ENCODE results near the gene CYTH2. TPM values are rescaled to one million over a fixed set of nuclear protein-coding genes. Genes with fewer than 3 reads are reported as not detected.
"Not testable (repeated sequence)": the region's sequence is repeated elsewhere in the genome, so short reads cannot be mapped to it uniquely, and the experiment has no call there.

CYTH2 gene
- total RNA-seq, 1 donor from 2014 or later, result 37.1 TPM

GRCh38 chr19:48519426-48519825 lies 50.3 kb downstream of the CYTH2 start:
- not testable (repeated sequence) for H3K27ac Mint-ChIP-seq; H3K4me1 Mint-ChIP-seq (ENCODE audit: low read depth); DNase-seq (ENCODE audit: low spot score); H3K36me3 Mint-ChIP-seq (ENCODE audit: low read depth); H3K9me3 Mint-ChIP-seq; H3K27me3 Mint-ChIP-seq (ENCODE audit: insufficient read depth); H3K4me3 Mint-ChIP-seq
- intact Hi-C loops (cut with micrococcal nuclease), result loop anchor here (10.0 kb wide), 1 partner anchor 435 kb away; the partner anchor contains the start of gene BAX

GRCh38 chr19:48520134-48520533 lies 51.0 kb downstream of the CYTH2 start:
- H3K36me3 Mint-ChIP-seq (ENCODE audit: low read depth), result no peaks in the 10 kb centered on the region
- H3K4me1 Mint-ChIP-seq (ENCODE audit: low read depth), result no peaks in the 10 kb centered on the region
- no peak overlapping the region for H3K27ac Mint-ChIP-seq
- H3K27me3 Mint-ChIP-seq (ENCODE audit: insufficient read depth), result no peaks in the 10 kb centered on the region
- intact Hi-C loops (cut with micrococcal nuclease), result no loop called here
- no peak for DNase-seq (ENCODE audit: low spot score)
- H3K9me3 Mint-ChIP-seq, result peaks cover 6% of the 10 kb centered on the region
- no peak overlapping the region for H3K4me3 Mint-ChIP-seq

- DNase-seq (ENCODE audit: low spot score), result no peak
- intact Hi-C loops (cut with micrococcal nuclease), result no loop called here
These were observed 55.1 kb downstream of the CYTH2 start for GRCh38 chr19:48524221-48524620.

GRCh38 chr19:48524732-48525131 lies 55.6 kb downstream of the CYTH2 start:
- H3K9me3 Mint-ChIP-seq, result peaks cover 30% of the 10 kb centered on the region
- intact Hi-C loops (cut with micrococcal nuclease), result no loop called here

More at GRCh38 chr19:48524221-48524620, 55.1 kb downstream of the CYTH2 start:
- H3K4me3 Mint-ChIP-seq, result no peak overlapping the region
- no peaks in the 10 kb centered on the region for H3K36me3 Mint-ChIP-seq (ENCODE audit: low read depth)
- no peaks in the 10 kb centered on the region for H3K27me3 Mint-ChIP-seq (ENCODE audit: insufficient read depth)
- no peaks in the 10 kb centered on the region for H3K4me1 Mint-ChIP-seq (ENCODE audit: low read depth)
- H3K9me3 Mint-ChIP-seq, result peaks cover 29% of the 10 kb centered on the region
- no peak overlapping the region for H3K27ac Mint-ChIP-seq

GRCh38 chr19:48529156-48529555 lies 60.0 kb downstream of the CYTH2 start:
- Mint-ChIP-seq H3K9me3 (peaks cover 28% of the 10 kb centered on the region), H3K27me3 (ENCODE audit: insufficient read depth) (no peaks in the 10 kb centered on the region), H3K27ac (no peak overlapping the region), H3K4me1 (ENCODE audit: low read depth) (no peaks in the 10 kb centered on the region), H3K36me3 (ENCODE audit: low read depth) (no peaks in the 10 kb centered on the region), H3K4me3 (no peak overlapping the region)
- no peak for DNase-seq (ENCODE audit: low spot score)
- intact Hi-C loops (cut with micrococcal nuclease), result no loop called here

More at GRCh38 chr19:48524732-48525131, 55.6 kb downstream of the CYTH2 start:
- no peaks in the 10 kb centered on the region for H3K4me1 Mint-ChIP-seq (ENCODE audit: low read depth)
- H3K36me3 Mint-ChIP-seq (ENCODE audit: low read depth), result no peaks in the 10 kb centered on the region
- no peak for DNase-seq (ENCODE audit: low spot score)
- H3K27me3 Mint-ChIP-seq (ENCODE audit: insufficient read depth), result no peaks in the 10 kb centered on the region
- H3K4me3 Mint-ChIP-seq, result no peak overlapping the region
- no peak overlapping the region for H3K27ac Mint-ChIP-seq

GRCh38 chr19:48530066-48530720 lies 61.0 kb downstream of the CYTH2 start:
- Mint-ChIP-seq H3K27ac (no peak overlapping the region), H3K4me1 (ENCODE audit: low read depth) (no peaks in the 10 kb centered on the region), H3K9me3 (peaks cover 24% of the 10 kb centered on the region), H3K4me3 (no peak overlapping the region), H3K36me3 (ENCODE audit: low read depth) (no peaks in the 10 kb centered on the region), H3K27me3 (ENCODE audit: insufficient read depth) (no peaks in the 10 kb centered on the region)
- intact Hi-C loops (cut with micrococcal nuclease), result no loop called here
- DNase-seq (ENCODE audit: low spot score), result no peak

GRCh38 chr19:48530770-48531169 lies 61.6 kb downstream of the CYTH2 start:
- intact Hi-C loops (cut with micrococcal nuclease), result no loop called here
- no peaks in the 10 kb centered on the region for H3K36me3 Mint-ChIP-seq (ENCODE audit: low read depth)
- H3K27ac Mint-ChIP-seq, result no peak overlapping the region
- peaks cover 24% of the 10 kb centered on the region for H3K9me3 Mint-ChIP-seq
- H3K27me3 Mint-ChIP-seq (ENCODE audit: insufficient read depth), result no peaks in the 10 kb centered on the region
- DNase-seq (ENCODE audit: low spot score), result no peak
- H3K4me1 Mint-ChIP-seq (ENCODE audit: low read depth), result no peaks in the 10 kb centered on the region
- no peak overlapping the region for H3K4me3 Mint-ChIP-seq

Other genes starting within 250 kb of the CYTH2 start
- gene CARD8, start 213.5 kb upstream of the CYTH2 start, total RNA-seq, result 117 and 130 TPM in 2 replicates
- gene ZNF114, start 199.3 kb upstream of the CYTH2 start, total RNA-seq, result 0.37 and 0.41 TPM in 2 replicates
- gene EMP3, start 143.8 kb upstream of the CYTH2 start, total RNA-seq, result 249 and 253 TPM in 2 replicates
- gene TMEM143, start 105.4 kb upstream of the CYTH2 start, total RNA-seq, result 7.7 and 14.9 TPM in 2 replicates
- 0.61 TPM in 1 of 2 replicates, not detected in the other for gene SYNGR4, start 105.0 kb upstream of the CYTH2 start, total RNA-seq
- 70.9 and 74.2 TPM in 2 replicates for gene KDELR1, start 77.8 kb upstream of the CYTH2 start, total RNA-seq
- 0.16 and 0.17 TPM in 2 replicates for gene GRIN2D, start 75.7 kb upstream of the CYTH2 start, total RNA-seq
- gene GRWD1, start 23.4 kb upstream of the CYTH2 start, total RNA-seq, result 96.0 and 100 TPM in 2 replicates
- 2.2 and 2.4 TPM in 2 replicates for gene KCNJ14, start 13.8 kb upstream of the CYTH2 start, total RNA-seq
- 2.0 and 3.1 TPM in 2 replicates for gene LMTK3, start 42.5 kb downstream of the CYTH2 start, total RNA-seq
- not detected in 2 replicates for gene SULT2B1, start 82.8 kb downstream of the CYTH2 start, total RNA-seq
- not detected in 2 replicates for gene SPACA4, start 137.4 kb downstream of the CYTH2 start, total RNA-seq
- 7.3 TPM in 2 replicates for gene FAM83E, start 145.7 kb downstream of the CYTH2 start, total RNA-seq
- gene RPL18, start 149.8 kb downstream of the CYTH2 start, total RNA-seq, result 1,774 and 1,780 TPM in 2 replicates
- 40.8 and 44.1 TPM in 2 replicates for gene SPHK2, start 150.1 kb downstream of the CYTH2 start, total RNA-seq
- 8.5 and 9.1 TPM in 2 replicates for gene DBP, start 168.0 kb downstream of the CYTH2 start, total RNA-seq
- 13.0 and 13.9 TPM in 2 replicates for gene CA11, start 176.8 kb downstream of the CYTH2 start, total RNA-seq
- 0.44 and 0.54 TPM in 2 replicates for gene NTN5, start 203.6 kb downstream of the CYTH2 start, total RNA-seq
- not detected in 2 replicates for gene FUT2, start 226.6 kb downstream of the CYTH2 start, total RNA-seq

Measured in activated T-helper 1 cell treated with anti-CD3 and anti-CD28 coated beads, Interleukin-12 subunit alpha, Interleukin-12 subunit beta, Interleukin-2, Interleukin-4 antibody, amounts not matched to agents 30 ng/mL and 10 ng/mL and 1 ng/mL, durations not matched to agents 14 hours and 24 hours and 36 hours (primary cell).